ENCODE results near the gene DYNLT1.

DNA sequence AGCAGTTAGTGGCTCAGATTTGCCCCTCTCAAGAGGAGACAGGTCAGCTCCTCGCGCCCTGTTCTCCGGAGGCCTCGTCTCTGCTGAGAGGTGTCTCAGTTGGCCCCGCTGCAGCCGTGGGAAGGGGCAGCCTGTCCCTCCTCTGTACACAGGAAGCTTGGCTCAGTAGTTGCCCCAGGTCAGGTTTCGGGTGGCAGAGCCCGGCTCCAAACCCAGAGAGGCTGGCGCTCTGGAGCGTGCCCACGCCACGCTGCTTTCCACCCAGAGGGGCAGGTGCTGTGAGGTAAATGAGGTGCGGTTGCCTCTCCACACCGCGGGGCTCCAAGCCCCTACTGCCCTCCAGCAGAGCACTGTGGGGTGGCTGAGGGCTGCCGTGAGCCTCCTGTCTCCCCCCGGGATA, 16.0 kb downstream of the DYNLT1 start:
- TF ChIP-seq, protein P1, sequence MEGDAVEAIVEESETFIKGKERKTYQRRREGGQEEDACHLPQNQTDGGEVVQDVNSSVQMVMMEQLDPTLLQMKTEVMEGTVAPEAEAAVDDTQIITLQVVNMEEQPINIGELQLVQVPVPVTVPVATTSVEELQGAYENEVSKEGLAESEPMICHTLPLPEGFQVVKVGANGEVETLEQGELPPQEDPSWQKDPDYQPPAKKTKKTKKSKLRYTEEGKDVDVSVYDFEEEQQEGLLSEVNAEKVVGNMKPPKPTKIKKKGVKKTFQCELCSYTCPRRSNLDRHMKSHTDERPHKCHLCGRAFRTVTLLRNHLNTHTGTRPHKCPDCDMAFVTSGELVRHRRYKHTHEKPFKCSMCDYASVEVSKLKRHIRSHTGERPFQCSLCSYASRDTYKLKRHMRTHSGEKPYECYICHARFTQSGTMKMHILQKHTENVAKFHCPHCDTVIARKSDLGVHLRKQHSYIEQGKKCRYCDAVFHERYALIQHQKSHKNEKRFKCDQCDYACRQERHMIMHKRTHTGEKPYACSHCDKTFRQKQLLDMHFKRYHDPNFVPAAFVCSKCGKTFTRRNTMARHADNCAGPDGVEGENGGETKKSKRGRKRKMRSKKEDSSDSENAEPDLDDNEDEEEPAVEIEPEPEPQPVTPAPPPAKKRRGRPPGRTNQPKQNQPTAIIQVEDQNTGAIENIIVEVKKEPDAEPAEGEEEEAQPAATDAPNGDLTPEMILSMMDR (conservative IDR thresholded peaks at IDR 0.05; ENCODE audit: low read length), result no peak
- no peak for TF ChIP-seq EZH2phosphoT487 (IDR thresholded peaks at IDR 0.05; ENCODE audit: borderline replicate concordance)

Data from Loucy (cell line).